IMR-90 (cell line): ENCODE measurements around the gene PACS1. TPM values are rescaled to one million over a fixed set of nuclear protein-coding genes. Genes with fewer than 3 reads are reported as not detected.

ENCODE experiments used
- ATAC-seq: fragments of 200-7000 bp; cut with Tn5 transposase; 2 replicates; pipeline ENCODE4 v1.9.1; 2020; ENCODE audit warnings: low read depth, mild to moderate bottlenecking, moderate library complexity
- BruUV-seq: library from RNA; stranded (reverse); fragments of 400-500 nt; replicated peaks from 2 replicates; lab custom pipeline; 2021; lab: Mats Ljungman, UMichigan
- CTCF ChIA-PET: fragments of 300-600 bp; formaldehyde crosslinking; extraction: SDS; loops from one replicate; lab custom pipeline; 2021; ENCODE audit warnings: antibody characterized with exemption; lab: Yijun Ruan, JAX
- POLR2A ChIA-PET: fragments of 300-600 bp; sonication (Branson Sonifier 250); formaldehyde crosslinking; loops from one replicate; lab custom pipeline; 2022; ENCODE audit warnings: antibody characterized with exemption; ENCODE audit not compliant: unreplicated experiment; lab: Charles Lee
- DNase-seq: peaks from one replicate; pipeline ENCODE4 v3.0.0; 2013
- H2AFZ ChIP-seq: replicated peaks from 2 replicates; pipeline ENCODE3; 2013; ENCODE audit warnings: low read length, mild to moderate bottlenecking; ENCODE audit not compliant: poor library complexity
- H2AK5ac ChIP-seq: 2 replicates; pipeline ENCODE4 v1.6.1; 2013; ENCODE audit warnings: low read depth, low read length, inconsistent platforms
- H2AK9ac ChIP-seq: replicated peaks from 2 replicates; pipeline ENCODE3; 2013; ENCODE audit warnings: mild to moderate bottlenecking, low read depth, low read length, moderate library complexity; ENCODE audit not compliant: poor library complexity
- H2BK120ac ChIP-seq: 2 replicates; pipeline ENCODE4 v1.6.1; 2013; ENCODE audit warnings: low read depth, low read length, inconsistent platforms
- H2BK15ac ChIP-seq: 3 replicates; pipeline ENCODE4 v1.6.1; 2013; ENCODE audit warnings: low read depth, low read length, inconsistent platforms
- H2BK20ac ChIP-seq: 2 replicates; pipeline ENCODE4 v1.6.1; 2013; ENCODE audit warnings: low read depth, mild to moderate bottlenecking, inconsistent platforms, low read length, moderate library complexity
- H2BK5ac ChIP-seq: 2 replicates; pipeline ENCODE4 v1.6.1; 2013; ENCODE audit warnings: mild to moderate bottlenecking, low read depth, low read length, inconsistent platforms; ENCODE audit not compliant: poor library complexity, severe bottlenecking
- H3K14ac ChIP-seq: replicated peaks from 2 replicates; pipeline ENCODE4 v1.6.1; 2013; ENCODE audit warnings: low read depth, low read length, inconsistent platforms
- H3K18ac ChIP-seq: 2 replicates; pipeline ENCODE4 v1.6.1; 2013; ENCODE audit warnings: low read depth, low read length, control low read depth
- H3K23ac ChIP-seq: 2 replicates; pipeline ENCODE4 v1.6.1; 2013; ENCODE audit warnings: low read depth, low read length, inconsistent platforms
- H3K27ac ChIP-seq: 2 replicates; pipeline ENCODE4 v1.5.1; 2013; ENCODE audit warnings: mild to moderate bottlenecking, control low read depth, low read length; ENCODE audit not compliant: insufficient read depth
- H3K27me3 ChIP-seq: 2 replicates; pipeline ENCODE4 v1.6.1; 2013; ENCODE audit warnings: low read length; ENCODE audit not compliant: control insufficient read depth, insufficient read depth
- H3K36me3 ChIP-seq: 2 replicates; pipeline ENCODE4 v1.6.1; 2013; ENCODE audit warnings: low read length, mixed read lengths; ENCODE audit not compliant: control insufficient read depth, insufficient read depth
- H3K4ac ChIP-seq: 2 replicates; pipeline ENCODE4 v1.6.1; 2013; ENCODE audit warnings: low read depth, low read length, inconsistent platforms
- H3K4me1 ChIP-seq: 2 replicates; pipeline ENCODE4 v1.6.1; 2013; ENCODE audit warnings: low read length, mixed read lengths; ENCODE audit not compliant: control insufficient read depth, insufficient read depth
- H3K4me2 ChIP-seq: 2 replicates; pipeline ENCODE4 v1.6.1; 2013; ENCODE audit warnings: low read depth, mild to moderate bottlenecking, control low read depth, low read length, moderate library complexity
- H3K4me3 ChIP-seq: 2 replicates; pipeline ENCODE4 v1.5.1; 2013; ENCODE audit warnings: low read depth, mild to moderate bottlenecking, control low read depth, low read length, moderate library complexity; ENCODE audit not compliant: insufficient read depth
- H3K56ac ChIP-seq: 2 replicates; pipeline ENCODE4 v1.6.1; 2013; ENCODE audit warnings: low read length, inconsistent platforms; ENCODE audit not compliant: insufficient read depth; ENCODE audit errors: extremely low read depth
- H3K79me1 ChIP-seq, 2 experiments: 2 replicates each; pipeline ENCODE4 v1.6.1; 2013; ENCODE audit warnings: low read length in 2 of 2, inconsistent platforms in 1 of 2, low read depth in 1 of 2
- H3K9ac ChIP-seq: 2 replicates; pipeline ENCODE4 v1.6.1; 2013; ENCODE audit warnings: low read depth, low read length, control low read depth
- H3K9me1 ChIP-seq: 2 replicates; pipeline ENCODE4 v1.6.1; 2013; ENCODE audit warnings: low read length, inconsistent platforms; ENCODE audit not compliant: insufficient read depth
- H3K9me3 ChIP-seq: 2 replicates; pipeline ENCODE4 v1.6.1; 2013; ENCODE audit warnings: low read length; ENCODE audit not compliant: control insufficient read depth, insufficient read depth
- H4K20me1 ChIP-seq: 2 replicates; pipeline ENCODE4 v1.6.1; 2013; ENCODE audit warnings: low read length, inconsistent platforms; ENCODE audit not compliant: insufficient read depth
- H4K5ac ChIP-seq: 2 replicates; pipeline ENCODE4 v1.6.1; 2013; ENCODE audit warnings: mild to moderate bottlenecking, low read depth, low read length, control low read depth
- H4K8ac ChIP-seq, 2 experiments: 2 replicates each; pipeline ENCODE4 v1.6.1; 2013; ENCODE audit warnings: low read depth in 2 of 2, low read length in 2 of 2, control low read depth in 1 of 2, inconsistent platforms in 1 of 2
- H4K91ac ChIP-seq: 2 replicates; pipeline ENCODE4 v1.6.1; 2013; ENCODE audit warnings: low read depth, low read length, inconsistent platforms; ENCODE audit not compliant: insufficient read depth
- BHLHE40 ChIP-seq: fragments of 150-350 bp; IDR thresholded peaks from 2 replicates; pipeline ENCODE4 v1.6.1; 2016; ENCODE audit warnings: mild to moderate bottlenecking, low read depth, low read length
- CEBPB ChIP-seq: IDR thresholded peaks from 2 replicates; pipeline ENCODE4 v1.6.1; 2012; ENCODE audit warnings: low read depth, low read length, improper control_type of control experiment
- CHD1 ChIP-seq: IDR thresholded peaks from 2 replicates; pipeline ENCODE4 v1.6.1; 2012; ENCODE audit warnings: low read depth, low read length, improper control_type of control experiment
- CTCF ChIP-seq: conservative IDR thresholded peaks from 2 replicates; pipeline ENCODE4 v1.5.1; 2012; ENCODE audit warnings: mild to moderate bottlenecking, low read depth, low read length, improper control_type of control experiment
- ELK1 ChIP-seq: fragments of 150-350 bp; IDR thresholded peaks from 2 replicates; pipeline ENCODE4 v1.6.1; 2016; ENCODE audit warnings: low read depth, mild to moderate bottlenecking, low read length, moderate library complexity, borderline replicate concordance
- MAFK ChIP-seq: IDR thresholded peaks from 2 replicates; pipeline ENCODE4 v1.6.1; 2012; ENCODE audit warnings: low read depth, low read length, improper control_type of control experiment
- MAZ ChIP-seq: IDR thresholded peaks from 2 replicates; pipeline ENCODE4 v1.6.1; 2012; ENCODE audit warnings: low read depth, mild to moderate bottlenecking, low read length, improper control_type of control experiment, moderate library complexity, borderline replicate concordance
- MXI1 ChIP-seq: IDR thresholded peaks from 2 replicates; pipeline ENCODE4 v1.6.1; 2012; ENCODE audit warnings: low read depth, mild to moderate bottlenecking, low read length, moderate library complexity, borderline replicate concordance
- NFE2L2 ChIP-seq: fragments of 150-350 bp; IDR thresholded peaks from 2 replicates; pipeline ENCODE4 v1.6.1; 2016; ENCODE audit warnings: low read depth, mild to moderate bottlenecking, low read length
- POLR2A ChIP-seq: IDR thresholded peaks from 2 replicates; pipeline ENCODE4 v1.6.1; 2012; ENCODE audit warnings: mild to moderate bottlenecking, low read depth, low read length
- RCOR1 ChIP-seq: IDR thresholded peaks from 2 replicates; pipeline ENCODE4 v1.6.1; 2012; ENCODE audit warnings: mild to moderate bottlenecking, low read length, improper control_type of control experiment; ENCODE audit not compliant: insufficient replicate concordance
- SMC3 ChIP-seq: fragments of 150-350 bp; IDR thresholded peaks from 2 replicates; pipeline ENCODE4 v1.6.1; 2016; ENCODE audit warnings: low read depth, mild to moderate bottlenecking, antibody characterized with exemption, low read length, moderate library complexity
- WGBS, 2 experiments: methylation state at CpG; one replicate each; pipeline versions ENCODE4 v1.1.5 to v1.1.7; 2013; ENCODE audit warnings: missing lambda C conversion rate in 2 of 2; ENCODE audit not compliant: insufficient read length in 1 of 2; ENCODE audit errors: extremely low coverage in 2 of 2; 5-methylcytosine and 5-hydroxymethylcytosine counted together
- dilution Hi-C: fragments of 300-500 bp; cut with HindIII; formaldehyde crosslinking; loops from one replicate; pipeline ENCODE4 v1.14.3; 2018; ENCODE audit warnings: low sequenced_read_pairs; ENCODE audit not compliant: unreplicated experiment
- in situ Hi-C: fragments of 300-500 bp; cut with MboI; formaldehyde crosslinking; loops from 3 replicates; pipeline ENCODE4 v1.14.3; 2019; ENCODE audit warnings: low sequenced_read_pairs, inconsistent platforms, mixed read lengths
- intact Hi-C: fragments of 100-400 bp; cut with micrococcal nuclease; formaldehyde crosslinking; loops from 2 replicates; pipeline ENCODE4 v1.10.0; 2022
- polyA plus RNA-seq, 3 experiments: library from polyadenylated mRNA; depleted of rRNA; stranded (reverse); fragments of >200 nt; gene quantifications; 2 replicates each; pipeline ENCODE4 v1.2.3, GENCODE V29; 2012; ENCODE audit warnings: low replicate concordance in 1 of 3
- total RNA-seq: library from RNA; depleted of rRNA; stranded (reverse); fragments of >200 nt; gene quantifications from 2 replicates; pipeline ENCODE4 v1.2.3, GENCODE V29; 2012

PACS1 gene
- total and polyA plus RNA-seq, 2 of the 4 experiments (the other 2 are of a cell fraction), result 7.3 to 32.0 TPM

GRCh38 chr11:66076561-66076960 is 6.5 kb downstream of the PACS1 start:
- H2BK120ac ChIP-seq, result no peak overlapping the region
- H3K4ac ChIP-seq, result 0 out of 2 replicates have a peak overlapping the region, but pooled peaks have one; percentile 8
- intact Hi-C loops (no loop called here), in situ Hi-C loops (no loop called here), dilution Hi-C loops (no loop called here)
- no peak overlapping the region for H3K56ac ChIP-seq
- ChIA-PET CTCF (no interaction called here), POLR2A (no interaction called here)
- H4K91ac ChIP-seq, result no peak overlapping the region
- no peak overlapping the region for H3K4me3 ChIP-seq
- peaks cover 17% of the 10 kb centered on the region for H3K9me1 ChIP-seq
- H4K8ac ChIP-seq, result no peak overlapping the region
- H3K36me3 ChIP-seq, result peaks cover 12% of the 10 kb centered on the region
- no peak overlapping the region for H2BK20ac ChIP-seq
- no peak overlapping the region for H2AK5ac ChIP-seq
- H3K27ac ChIP-seq, result no peak overlapping the region
- H4K20me1 ChIP-seq, result peaks cover 60% of the 10 kb centered on the region
- no peaks in the 10 kb centered on the region for H3K27me3 ChIP-seq
- H3K9ac ChIP-seq, result no peak overlapping the region
- DNase-seq, result no peak
- H2BK5ac ChIP-seq, result no peak overlapping the region
- H3K4me2 ChIP-seq, result no peak overlapping the region
- no peak for ATAC-seq
- no peak overlapping the region for H2BK15ac ChIP-seq
- no CpG with 5 or more reads among the region's 9 CpGs for WGBS, 2 experiments
- H4K5ac ChIP-seq, result no peak overlapping the region
- H3K23ac ChIP-seq, result 0 out of 2 replicates have a peak overlapping the region, but pooled peaks have one; percentile 4
- no peak overlapping the region for H2AFZ ChIP-seq
- no peak overlapping the region for H3K18ac ChIP-seq
- H2AK9ac ChIP-seq, result no peak overlapping the region
- no peak for TF ChIP-seq CEBPB
- no peak for TF ChIP-seq BHLHE40
- TF ChIP-seq NFE2L2, result no peak
- no peak for TF ChIP-seq MAZ
- no peak for TF ChIP-seq CTCF
- TF ChIP-seq RCOR1, result no peak
- TF ChIP-seq ELK1, result no peak
- no peak for TF ChIP-seq MXI1
- TF ChIP-seq MAFK, result no peak
- TF ChIP-seq POLR2A, result no peak
- no peak for TF ChIP-seq CHD1
- TF ChIP-seq SMC3, result no peak
- peak overlapping the region; percentile 2; the same call in 1 of the 2 replicates for H3K14ac ChIP-seq
- BruUV-seq, result no TSS peak
- H3K9me3 ChIP-seq, result no peaks in the 10 kb centered on the region
- H3K4me1 ChIP-seq, result peaks cover 16% of the 10 kb centered on the region
- peaks cover 33 to 76% of the 10 kb centered on the region in 2 experiments for H3K79me1 ChIP-seq
